Measurements from ENCODE around the gene WNT4. TPM values are rescaled to one million over a fixed set of nuclear protein-coding genes. Genes with fewer than 3 reads are reported as not detected.
A peak's percentile ranks its signal among the peaks of the same experiment; 100 is the strongest.

WNT4 gene
- total RNA-seq, 1 experiment from 2014 or later = 1.5 TPM

DNA sequence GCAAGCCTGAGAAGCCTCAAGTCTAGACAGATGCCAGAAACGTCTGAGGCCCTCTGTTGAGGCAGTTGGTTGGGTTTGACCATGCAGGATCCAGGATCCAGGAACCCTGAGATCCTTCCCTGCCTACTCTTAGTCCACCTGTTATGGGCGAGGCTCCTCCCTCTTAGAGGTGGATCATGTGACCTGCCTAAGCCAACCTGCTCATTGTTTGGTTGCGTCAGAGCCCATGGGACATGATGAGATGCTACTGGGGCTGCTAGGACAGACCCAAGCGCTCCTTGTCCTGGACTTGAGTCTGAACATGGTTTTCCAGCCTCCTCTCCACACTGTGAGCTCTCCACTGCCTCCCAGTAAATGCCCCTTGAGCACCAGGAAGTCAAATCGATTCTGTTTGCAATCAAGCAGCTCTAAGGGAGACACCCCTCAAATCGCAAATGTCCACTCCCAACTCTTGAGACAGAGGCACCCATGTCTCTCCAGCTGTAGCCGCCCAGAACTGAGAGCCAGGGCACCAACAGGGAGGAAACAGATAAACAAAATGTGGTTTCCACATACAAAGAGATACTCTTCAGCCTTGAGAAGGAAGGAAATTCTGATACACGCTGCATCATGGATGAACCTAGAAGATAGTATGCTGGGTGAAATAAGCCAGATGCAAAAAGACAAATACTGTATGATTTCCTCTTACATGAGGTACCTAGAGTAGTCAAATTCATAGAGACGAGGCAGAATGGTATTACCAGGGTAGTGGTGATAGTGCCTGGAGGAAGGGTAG, 31.7 kb upstream of the WNT4 start:
- intact Hi-C loops (cut with micrococcal nuclease) = no loop called here
- Histone ChIP-seq H3K4me1 (ENCODE audit: control insufficient read depth in 1 of 2, insufficient read depth in 2 of 2, low read length in 2 of 2) (no peaks in the 10 kb centered on the region), H3K9ac (ENCODE audit: low read length) (no peak overlapping the region), H3K4me3 (replicated peaks in 1 of 2; ENCODE audit: low read depth in 1 of 2, low read length in 2 of 2) (no peak overlapping the region), H4K20me1 (ENCODE audit: insufficient read depth) (no peaks in the 10 kb centered on the region), H3K27ac (ENCODE audit: low read depth, low read length) (no peak overlapping the region), H3K27me3 (ENCODE audit: insufficient read depth, low read length) (no peaks in the 10 kb centered on the region), H3K9me3 (ENCODE audit: control insufficient read depth in 1 of 2, insufficient read depth in 1 of 2, low read depth in 1 of 2, low read length in 2 of 2) (no peaks in the 10 kb centered on the region), H2AFZ (ENCODE audit: low read depth, low read length, poor library complexity, severe bottlenecking) (no peak overlapping the region), H3K36me3 (ENCODE audit: control insufficient read depth in 1 of 2, insufficient read depth in 2 of 2, low read length in 2 of 2) (no peaks in the 10 kb centered on the region), H3K9me2 (ENCODE audit: insufficient read depth) (no peaks in the 10 kb centered on the region), H3K79me2 (ENCODE audit: insufficient read depth, low read length) (no peaks in the 10 kb centered on the region), H3K4me2 (ENCODE audit: low read length) (no peak overlapping the region)
- RAD21 ChIA-PET (ENCODE audit: low non-redundant PET in 1 of 2, low total read pairs in 2 of 2, uncharacterized antibody in 2 of 2, unreplicated experiment in 2 of 2) = no interaction called here
- ATAC-seq (peak; percentile 78), DNase-seq (ENCODE audit: low read depth, low spot score) (peak; percentile 6)
- no TSS peak for BruUV-seq (replicated peaks)
- POLR2A ChIA-PET = interaction anchor here (0.6 kb wide), 1 partner anchor 90 kb away, joined by 4 read pairs; no protein-coding TSS in a partner anchor
- TF ChIP-seq TCF7L2 (IDR thresholded peaks at IDR 0.05; ENCODE audit: borderline replicate concordance, extremely low read depth, insufficient read depth, insufficient read length) (no peak), YY1 (IDR thresholded peaks at IDR 0.05; ENCODE audit: extremely low read depth, insufficient replicate concordance, low read depth, low read length) (no peak), SP1 (IDR thresholded peaks at IDR 0.05; ENCODE audit: low read depth) (no peak), EZH2phosphoT487 (IDR thresholded peaks at IDR 0.05; ENCODE audit: borderline replicate concordance) (no peak), EGR1 (IDR thresholded peaks at IDR 0.05; ENCODE audit: low read depth) (no peak), RAD21 (IDR thresholded peaks at IDR 0.05; ENCODE audit: low read depth) (no peak), FOSL1 (IDR thresholded peaks at IDR 0.05; ENCODE audit: low read depth) (no peak), EZH2 (IDR thresholded peaks at IDR 0.05) (no peak)
- TF ChIP-seq, protein P1, sequence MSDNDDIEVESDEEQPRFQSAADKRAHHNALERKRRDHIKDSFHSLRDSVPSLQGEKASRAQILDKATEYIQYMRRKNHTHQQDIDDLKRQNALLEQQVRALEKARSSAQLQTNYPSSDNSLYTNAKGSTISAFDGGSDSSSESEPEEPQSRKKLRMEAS (IDR thresholded peaks at IDR 0.05) = no peak
- TF ChIP-seq, protein P2, sequence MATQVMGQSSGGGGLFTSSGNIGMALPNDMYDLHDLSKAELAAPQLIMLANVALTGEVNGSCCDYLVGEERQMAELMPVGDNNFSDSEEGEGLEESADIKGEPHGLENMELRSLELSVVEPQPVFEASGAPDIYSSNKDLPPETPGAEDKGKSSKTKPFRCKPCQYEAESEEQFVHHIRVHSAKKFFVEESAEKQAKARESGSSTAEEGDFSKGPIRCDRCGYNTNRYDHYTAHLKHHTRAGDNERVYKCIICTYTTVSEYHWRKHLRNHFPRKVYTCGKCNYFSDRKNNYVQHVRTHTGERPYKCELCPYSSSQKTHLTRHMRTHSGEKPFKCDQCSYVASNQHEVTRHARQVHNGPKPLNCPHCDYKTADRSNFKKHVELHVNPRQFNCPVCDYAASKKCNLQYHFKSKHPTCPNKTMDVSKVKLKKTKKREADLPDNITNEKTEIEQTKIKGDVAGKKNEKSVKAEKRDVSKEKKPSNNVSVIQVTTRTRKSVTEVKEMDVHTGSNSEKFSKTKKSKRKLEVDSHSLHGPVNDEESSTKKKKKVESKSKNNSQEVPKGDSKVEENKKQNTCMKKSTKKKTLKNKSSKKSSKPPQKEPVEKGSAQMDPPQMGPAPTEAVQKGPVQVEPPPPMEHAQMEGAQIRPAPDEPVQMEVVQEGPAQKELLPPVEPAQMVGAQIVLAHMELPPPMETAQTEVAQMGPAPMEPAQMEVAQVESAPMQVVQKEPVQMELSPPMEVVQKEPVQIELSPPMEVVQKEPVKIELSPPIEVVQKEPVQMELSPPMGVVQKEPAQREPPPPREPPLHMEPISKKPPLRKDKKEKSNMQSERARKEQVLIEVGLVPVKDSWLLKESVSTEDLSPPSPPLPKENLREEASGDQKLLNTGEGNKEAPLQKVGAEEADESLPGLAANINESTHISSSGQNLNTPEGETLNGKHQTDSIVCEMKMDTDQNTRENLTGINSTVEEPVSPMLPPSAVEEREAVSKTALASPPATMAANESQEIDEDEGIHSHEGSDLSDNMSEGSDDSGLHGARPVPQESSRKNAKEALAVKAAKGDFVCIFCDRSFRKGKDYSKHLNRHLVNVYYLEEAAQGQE (IDR thresholded peaks at IDR 0.05; ENCODE audit: low read depth) = no peak
- CTCF ChIA-PET = no interaction called here

All from HCT116 (cell line).